Fibroblast of pulmonary artery (primary cell): ENCODE data around the gene KLC1.
A peak's percentile ranks its signal among the peaks of the same experiment; 100 is the strongest.

Source experiments
- DNase-seq: peaks from one replicate; pipeline ENCODE4 v3.0.0-alpha.2; 2010; ENCODE audit warnings: low read depth
- H3K4me3 ChIP-seq: replicated peaks from 2 replicates; pipeline ENCODE4 v1.5.1; 2011; ENCODE audit warnings: low read depth, mild to moderate bottlenecking, control low read depth, low read length, moderate library complexity
- CTCF ChIP-seq: IDR thresholded peaks from 2 replicates; pipeline ENCODE4 v1.5.1; 2011; ENCODE audit warnings: mild to moderate bottlenecking, control low read depth, low read length, inconsistent platforms; ENCODE audit errors: missing control alignments

The KLC1 gene

GRCh38 chr14:103683139-103683538 lies 54.1 kb downstream of the KLC1 start:
- no peak for DNase-seq
- TF ChIP-seq CTCF: no peak
- no peak overlapping the region for H3K4me3 ChIP-seq

GRCh38 chr14:103684471-103684870 lies 55.5 kb downstream of the KLC1 start:
- TF ChIP-seq CTCF: no peak
- H3K4me3 ChIP-seq: no peak overlapping the region
- no peak for DNase-seq

- no peak for TF ChIP-seq CTCF
- H3K4me3 ChIP-seq: no peak overlapping the region
- no peak for DNase-seq
These were observed 55.9 kb downstream of the KLC1 start for GRCh38 chr14:103684871-103685270.

GRCh38 chr14:103685276-103686211 lies 56.5 kb downstream of the KLC1 start:
- no peak overlapping the region for H3K4me3 ChIP-seq
- TF ChIP-seq CTCF: no peak
- no peak for DNase-seq

- no peak for TF ChIP-seq CTCF
- peak; percentile 83 for DNase-seq
These were observed 57.9 kb downstream of the KLC1 start for GRCh38 chr14:103686831-103687485.

GRCh38 chr14:103687712-103688111 lies 58.7 kb downstream of the KLC1 start:
- H3K4me3 ChIP-seq: no peak overlapping the region
- no peak for DNase-seq
- no peak for TF ChIP-seq CTCF

More at GRCh38 chr14:103686831-103687485, 57.9 kb downstream of the KLC1 start:
- no peak overlapping the region for H3K4me3 ChIP-seq
